Suppressor macrophage treated with lipopolysaccharide for 4 hours (primary cell): ENCODE results near the gene NEK6.

Experiments used
- DNase-seq: peaks from one replicate; pipeline ENCODE4 v3.0.0-alpha.2; 2020

The NEK6 gene

GRCh38 chr9:124262649-124262972, 4.9 kb downstream of the NEK6 start:
- no peak for DNase-seq

- DNase-seq = peak; percentile 40
These were observed 5.5 kb downstream of the NEK6 start for GRCh38 chr9:124263213-124263612.

- DNase-seq = no peak
These were observed 6.2 kb downstream of the NEK6 start for GRCh38 chr9:124263800-124264426.

DNA sequence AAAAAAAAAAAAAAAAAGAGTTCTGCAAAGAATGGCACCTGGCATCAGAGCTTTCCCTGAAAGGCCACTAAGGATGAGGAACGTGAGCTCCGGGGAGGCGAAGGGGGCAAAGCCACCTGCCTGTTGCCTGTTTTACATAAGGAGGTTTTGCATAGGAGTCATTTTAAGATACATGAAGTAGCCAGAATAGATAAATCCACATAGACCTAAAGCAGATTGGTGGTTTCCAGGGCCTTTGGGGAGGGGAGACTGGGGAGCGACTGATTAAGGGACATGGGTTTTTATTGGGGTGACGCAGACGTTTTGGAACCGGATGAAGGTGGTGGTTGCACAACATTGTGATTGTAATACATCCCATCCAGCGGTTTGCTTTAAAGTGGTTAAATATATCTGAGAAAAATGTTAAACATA, 7.1 kb downstream of the NEK6 start:
- peak; percentile 67 for DNase-seq

- DNase-seq = no peak
These were observed 7.8 kb downstream of the NEK6 start for GRCh38 chr9:124265551-124265950.

- no peak for DNase-seq
These were observed 8.5 kb downstream of the NEK6 start for GRCh38 chr9:124266139-124266825.

GRCh38 chr9:124266826-124267201, 9.1 kb downstream of the NEK6 start:
- DNase-seq = no peak

DNA sequence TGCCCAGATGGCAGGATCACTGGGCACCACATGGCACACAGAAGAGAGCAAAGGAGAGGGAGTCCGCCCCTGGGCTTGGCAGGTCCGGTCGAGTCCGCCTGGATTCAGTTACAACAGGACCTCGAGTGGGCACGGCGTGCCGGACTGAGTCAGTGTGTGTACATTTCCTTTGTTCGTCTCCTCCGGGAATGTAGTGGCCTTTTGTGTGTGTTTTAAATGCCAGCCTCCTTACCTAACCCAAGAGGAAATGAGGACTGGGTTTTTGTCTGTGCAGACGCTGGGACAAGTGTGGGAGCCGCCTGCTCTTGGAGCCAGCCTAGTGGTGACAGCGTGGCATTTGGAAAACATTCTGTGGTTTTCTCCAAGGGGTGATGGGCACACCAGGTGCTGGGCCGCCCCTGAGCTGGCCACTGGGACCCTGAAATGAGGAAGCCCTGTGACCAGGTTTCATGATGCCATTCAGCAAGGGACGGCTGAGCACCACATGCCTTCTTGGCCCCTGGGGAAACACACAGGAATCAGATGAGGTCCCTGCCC, 9.6 kb downstream of the NEK6 start:
- peak; percentile 92 for DNase-seq

DNA sequence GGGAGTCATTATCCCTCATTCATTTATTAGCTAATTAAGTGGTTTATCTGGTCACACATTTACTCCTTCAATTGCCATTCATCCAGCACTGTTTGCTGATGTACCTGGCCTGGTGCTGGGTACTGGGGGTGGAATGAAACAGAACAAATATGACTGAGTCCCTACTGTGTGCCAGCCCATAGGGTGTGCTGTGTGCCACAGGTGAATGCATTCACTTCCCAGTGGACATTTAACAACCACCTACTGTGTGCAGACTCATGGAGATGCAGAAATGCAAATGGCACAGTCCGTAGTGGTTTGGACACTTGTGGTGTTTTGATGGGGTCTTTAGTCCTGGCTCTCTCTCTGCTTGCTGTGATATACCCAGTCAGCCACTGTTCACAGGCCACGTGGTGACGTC, 10.5 kb downstream of the NEK6 start:
- DNase-seq = no peak

GRCh38 chr9:124268661-124269060, 10.9 kb downstream of the NEK6 start:
- no peak for DNase-seq

DNA sequence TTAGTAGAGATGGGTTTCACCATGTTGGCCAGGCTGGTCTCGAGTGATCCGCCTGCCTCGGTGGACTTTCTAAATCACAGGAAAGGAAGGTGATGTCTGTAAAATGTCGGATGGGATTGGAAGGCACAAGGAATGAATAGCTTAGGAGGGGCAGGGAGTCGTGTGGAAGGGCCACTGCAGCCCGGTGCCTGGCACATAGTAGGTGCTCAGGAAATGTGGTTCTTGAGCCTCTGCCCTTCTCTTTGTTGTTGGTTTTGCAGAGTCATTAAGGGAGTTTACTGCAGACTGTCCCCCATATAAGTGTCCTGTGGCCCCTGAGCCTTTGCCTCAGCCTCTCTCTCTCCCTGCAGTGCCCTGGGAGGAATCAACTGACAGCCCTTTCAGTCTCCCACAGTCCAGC, 11.8 kb downstream of the NEK6 start:
- DNase-seq = no peak

DNA sequence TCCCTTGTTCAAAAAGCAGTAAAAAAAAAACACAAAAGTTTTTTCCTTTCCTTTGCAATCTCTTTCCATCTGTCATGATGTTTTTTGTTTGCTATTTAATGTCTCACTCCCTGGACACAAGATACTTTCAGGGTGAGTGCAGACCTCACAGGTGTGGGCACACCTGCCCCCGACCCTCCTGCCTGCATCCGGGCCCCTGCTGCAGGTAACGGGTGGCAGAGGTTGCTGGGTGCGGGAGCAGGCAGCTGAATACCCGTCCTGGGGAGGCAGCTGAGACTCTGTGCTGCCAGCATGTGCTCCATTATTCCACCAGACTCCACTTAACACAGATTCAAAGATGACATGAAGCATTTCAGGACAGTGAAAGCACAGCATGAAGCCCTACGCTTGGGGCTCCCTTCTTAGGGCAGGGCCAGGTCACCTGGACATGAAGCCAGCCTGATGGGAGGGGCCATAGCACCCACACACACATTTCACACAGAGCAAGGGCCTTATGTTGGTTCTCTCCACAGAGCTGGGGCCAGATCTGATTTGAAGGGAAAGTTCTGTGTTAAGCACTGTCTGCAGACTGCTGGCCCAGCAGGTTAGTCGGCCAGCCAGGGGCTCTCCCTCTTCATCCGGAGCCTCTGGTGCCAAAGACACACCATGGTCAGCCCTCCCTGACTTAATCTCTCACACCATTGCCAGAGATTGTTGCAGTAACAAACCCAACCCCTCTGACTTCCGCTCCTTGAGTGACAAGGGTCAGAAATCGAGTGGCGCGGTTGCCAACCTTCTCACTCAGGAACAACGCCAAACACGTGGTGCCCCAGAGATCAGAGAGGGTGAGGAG, 13.0 kb downstream of the NEK6 start:
- no peak for DNase-seq

GRCh38 chr9:124271660-124272059, 13.9 kb downstream of the NEK6 start:
- DNase-seq = no peak

DNA sequence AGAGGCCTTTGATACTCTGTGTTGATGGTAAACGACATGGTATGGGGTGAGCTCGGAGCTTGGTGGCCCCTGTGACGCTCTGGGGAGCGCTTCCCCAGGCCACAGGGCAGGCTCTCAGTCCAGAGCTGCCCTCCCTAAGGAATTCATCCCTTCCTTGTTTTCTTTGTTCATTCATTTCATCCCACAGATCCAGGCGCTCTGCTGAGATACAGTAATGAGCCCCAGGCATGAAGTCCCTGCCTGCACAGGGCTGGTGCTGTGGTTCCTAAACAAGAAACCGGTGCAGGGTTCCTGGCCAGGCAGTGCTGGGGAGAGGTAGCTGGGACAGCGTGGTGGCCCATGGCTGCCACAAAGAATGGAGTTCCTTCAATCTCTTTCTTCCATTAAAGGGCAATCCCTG, 14.4 kb downstream of the NEK6 start:
- no peak for DNase-seq

DNA sequence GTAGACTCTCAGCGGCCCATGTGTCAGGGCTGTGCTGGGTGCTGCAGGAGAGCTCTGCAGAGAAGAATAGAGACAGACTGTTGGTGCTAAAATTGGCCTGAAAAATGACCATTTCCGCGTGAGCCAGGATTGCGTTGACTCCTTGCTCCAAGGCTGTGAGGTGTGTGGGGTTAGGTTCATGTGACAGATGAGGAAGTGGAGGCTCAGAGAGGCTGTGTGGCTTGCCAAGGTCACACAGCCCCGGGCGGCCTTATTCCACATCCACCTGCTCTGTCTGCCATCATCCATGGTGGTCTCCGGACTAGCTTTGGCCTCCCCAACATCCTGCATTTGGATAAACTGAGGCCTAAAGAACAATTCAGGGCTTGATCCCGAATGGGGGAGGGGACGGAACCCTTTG, 15.2 kb downstream of the NEK6 start:
- no peak for DNase-seq

DNA sequence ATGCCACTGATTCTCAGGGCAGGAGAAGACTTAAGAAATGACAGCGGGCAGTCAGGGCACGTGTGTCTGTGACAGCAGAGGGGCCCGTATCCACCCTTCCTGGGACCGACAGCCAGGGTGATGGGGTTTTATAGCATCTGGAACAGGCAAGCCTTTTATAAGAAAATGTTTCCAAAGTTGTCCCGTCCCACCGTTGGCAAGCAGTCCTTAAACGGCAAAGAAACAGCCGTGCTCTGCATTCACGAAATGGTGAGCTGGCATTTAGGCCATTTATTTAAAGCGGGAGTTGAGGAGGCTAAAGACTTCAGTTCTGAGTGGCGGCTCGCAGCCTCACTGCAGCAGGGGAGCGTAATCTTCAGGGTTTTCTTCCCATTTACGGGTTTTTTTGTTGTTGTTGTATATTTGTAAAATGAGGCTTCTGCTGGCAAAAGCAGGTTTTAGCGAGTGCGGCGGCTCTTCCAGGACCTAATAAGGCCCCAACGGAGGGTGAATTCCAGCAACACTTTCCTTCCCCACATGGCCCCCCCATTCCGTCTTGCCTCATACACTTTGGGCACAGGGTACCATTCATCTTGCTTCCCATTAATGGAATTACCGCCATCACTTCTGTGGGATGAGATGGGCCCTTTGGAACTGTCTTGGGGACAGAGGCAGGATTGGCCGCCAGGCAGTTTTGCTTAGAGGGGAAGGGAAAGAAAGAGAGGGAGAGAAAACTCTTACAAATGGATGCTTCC, 15.8 kb downstream of the NEK6 start:
- DNase-seq = no peak

DNA sequence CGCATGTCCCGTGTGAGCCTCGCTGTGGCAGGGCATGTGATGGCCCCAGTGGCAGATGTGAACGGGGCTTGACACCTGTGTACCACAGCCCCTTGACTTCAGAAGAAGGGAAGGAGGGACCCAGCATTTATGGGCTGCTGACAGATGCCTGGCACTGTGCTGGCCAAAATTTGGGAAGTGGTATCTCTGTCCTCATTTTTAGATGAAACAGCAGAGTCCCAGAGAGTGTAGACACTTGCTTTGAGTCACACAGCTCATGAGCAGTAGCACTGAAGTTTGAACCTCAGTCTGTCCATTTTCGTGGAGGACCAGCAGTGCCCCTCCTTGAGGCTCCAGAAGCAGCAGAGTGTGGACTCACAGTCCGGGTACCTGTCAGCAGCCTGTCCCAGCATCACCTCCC, 16.5 kb downstream of the NEK6 start:
- peak; percentile 52 for DNase-seq

DNA sequence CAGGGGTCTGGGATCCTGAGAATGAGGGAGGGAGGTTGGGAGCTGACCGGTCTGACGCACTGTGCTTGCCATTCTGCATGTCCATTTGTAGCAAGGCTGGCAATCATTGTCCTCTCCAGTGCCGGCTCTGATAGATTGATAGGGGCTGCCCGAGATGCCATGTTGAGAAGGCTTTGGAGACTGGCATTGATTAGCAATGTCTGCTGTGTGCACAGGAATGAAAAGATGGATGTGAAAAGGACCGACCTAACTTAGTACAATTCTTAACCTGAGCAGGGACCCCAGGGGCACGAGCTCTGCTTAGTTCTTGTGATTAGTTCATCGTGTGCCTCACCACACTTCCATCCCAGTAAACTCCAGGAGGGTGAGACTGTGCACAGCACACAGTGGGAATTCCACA, 17.0 kb downstream of the NEK6 start:
- no peak for DNase-seq

DNA sequence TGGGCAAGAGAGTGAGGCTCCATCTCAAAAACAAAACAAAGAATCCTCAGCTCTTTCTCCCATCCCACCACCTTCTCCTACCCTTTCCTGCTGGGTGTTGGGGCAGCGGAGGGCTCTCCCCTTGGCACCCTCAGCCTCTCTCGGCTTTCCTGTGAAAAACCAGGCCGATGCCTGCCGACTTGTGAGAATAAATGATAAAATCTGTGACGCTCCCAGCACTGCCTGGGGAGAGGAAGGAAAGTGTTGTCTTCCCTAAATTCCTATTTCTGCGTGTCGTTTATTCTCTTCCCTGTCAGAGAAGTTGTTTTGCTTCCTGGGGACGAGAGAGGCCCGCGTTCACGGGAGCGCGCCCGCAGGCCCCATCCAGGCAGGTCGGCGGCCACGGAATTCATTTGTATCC, 19.7 kb downstream of the NEK6 start:
- no peak for DNase-seq

DNA sequence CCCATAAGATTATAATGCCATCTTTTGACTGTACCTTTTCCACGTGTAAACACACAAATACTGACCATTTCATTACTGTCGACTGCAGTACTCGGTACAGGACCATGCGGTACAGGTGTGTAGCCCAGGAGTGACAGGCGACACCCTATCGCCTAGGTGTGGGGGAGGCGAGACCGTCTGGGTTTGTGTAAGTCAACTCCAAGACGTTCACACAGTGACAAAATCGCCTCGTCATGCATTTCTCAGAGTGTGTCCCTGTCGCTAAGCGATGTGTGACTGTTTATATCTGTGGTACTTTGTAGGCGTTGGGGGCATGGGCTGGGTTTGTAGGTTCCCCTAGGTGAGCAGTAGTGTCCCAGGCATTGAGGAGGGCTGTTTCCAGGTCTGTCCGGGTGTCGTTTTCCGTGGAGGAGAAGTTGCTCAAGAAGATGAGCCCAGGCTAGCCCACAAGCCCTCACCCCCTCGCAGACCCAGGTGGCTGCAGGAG, 20.3 kb downstream of the NEK6 start:
- peak; percentile 50 for DNase-seq

- DNase-seq = no peak
These were observed 21.9 kb downstream of the NEK6 start for GRCh38 chr9:124279531-124280175.

DNA sequence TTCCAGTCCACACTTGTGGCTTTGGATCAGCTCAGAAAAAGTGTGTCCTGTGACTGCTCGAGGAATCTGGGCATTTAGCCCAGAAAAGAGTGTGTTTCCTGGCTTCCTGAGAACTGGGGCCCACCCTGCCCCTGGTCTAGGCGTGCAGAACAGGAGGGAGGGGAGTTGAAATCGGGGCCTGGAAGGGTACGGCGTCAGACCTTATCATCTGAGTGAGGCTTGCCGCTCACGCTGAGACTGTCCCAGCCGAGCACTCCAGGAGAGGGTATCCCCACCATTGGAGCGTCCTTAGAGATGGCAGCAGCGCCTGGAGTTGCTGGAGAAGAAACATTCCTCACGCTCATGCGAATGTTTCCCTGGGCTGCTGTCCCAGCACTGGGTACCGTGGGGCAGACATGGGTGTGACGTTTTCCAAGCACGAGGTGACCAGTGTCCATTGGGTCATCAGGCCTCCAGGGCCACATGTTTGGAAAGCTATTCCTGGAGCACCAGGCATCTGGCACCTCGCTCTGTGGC, 22.5 kb downstream of the NEK6 start:
- no peak for DNase-seq
